GM10266 (cell line): ENCODE data around the gene HIPK2.

Experiments used
- DNase-seq: peaks from one replicate; pipeline ENCODE4 v3.0.0; 2012; ENCODE audit errors: extremely low spot score
- TF ChIP-seq, protein P1 (sequence below): IDR thresholded peaks from 2 replicates; pipeline ENCODE4 v1.5.1; 2012; ENCODE audit warnings: mild to moderate bottlenecking, low read depth; ENCODE audit not compliant: control insufficient read depth, insufficient read depth; ENCODE audit errors: missing control alignments

HIPK2 gene

DNA sequence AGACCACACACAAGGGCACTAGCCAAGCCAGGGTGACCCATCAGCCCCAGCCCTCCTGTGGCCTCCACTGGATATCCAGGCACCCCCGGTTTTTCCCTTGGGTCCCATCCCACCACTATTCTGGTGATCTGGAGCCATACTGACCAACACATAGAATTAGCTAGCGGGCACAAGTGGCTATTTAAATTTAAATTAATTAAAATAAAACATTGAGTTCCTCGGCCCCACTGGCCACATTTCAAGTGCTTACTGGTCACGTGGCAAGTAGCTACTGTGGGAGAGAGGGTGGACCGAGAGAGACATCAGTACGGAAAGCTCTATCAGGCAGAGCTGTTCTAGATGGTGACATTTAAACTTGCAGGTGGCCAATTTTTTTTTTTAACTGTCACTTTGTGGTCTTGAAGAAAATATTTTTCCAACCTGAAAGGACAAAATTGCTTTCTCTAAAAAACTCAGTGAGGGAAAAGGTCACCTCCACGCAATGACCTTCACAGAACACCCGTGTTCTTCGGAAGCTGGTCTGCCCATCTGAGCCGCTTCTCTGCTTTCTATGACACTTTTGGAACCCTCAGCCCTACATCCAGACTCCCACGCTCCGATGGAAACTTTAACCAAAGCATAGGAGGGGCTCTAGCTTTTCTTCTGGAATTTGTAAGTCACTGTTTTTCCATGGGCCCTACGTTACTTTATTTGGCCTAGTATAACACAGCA lies 30.0 kb downstream of the HIPK2 start:
- no peak for DNase-seq
- TF ChIP-seq, protein P1, sequence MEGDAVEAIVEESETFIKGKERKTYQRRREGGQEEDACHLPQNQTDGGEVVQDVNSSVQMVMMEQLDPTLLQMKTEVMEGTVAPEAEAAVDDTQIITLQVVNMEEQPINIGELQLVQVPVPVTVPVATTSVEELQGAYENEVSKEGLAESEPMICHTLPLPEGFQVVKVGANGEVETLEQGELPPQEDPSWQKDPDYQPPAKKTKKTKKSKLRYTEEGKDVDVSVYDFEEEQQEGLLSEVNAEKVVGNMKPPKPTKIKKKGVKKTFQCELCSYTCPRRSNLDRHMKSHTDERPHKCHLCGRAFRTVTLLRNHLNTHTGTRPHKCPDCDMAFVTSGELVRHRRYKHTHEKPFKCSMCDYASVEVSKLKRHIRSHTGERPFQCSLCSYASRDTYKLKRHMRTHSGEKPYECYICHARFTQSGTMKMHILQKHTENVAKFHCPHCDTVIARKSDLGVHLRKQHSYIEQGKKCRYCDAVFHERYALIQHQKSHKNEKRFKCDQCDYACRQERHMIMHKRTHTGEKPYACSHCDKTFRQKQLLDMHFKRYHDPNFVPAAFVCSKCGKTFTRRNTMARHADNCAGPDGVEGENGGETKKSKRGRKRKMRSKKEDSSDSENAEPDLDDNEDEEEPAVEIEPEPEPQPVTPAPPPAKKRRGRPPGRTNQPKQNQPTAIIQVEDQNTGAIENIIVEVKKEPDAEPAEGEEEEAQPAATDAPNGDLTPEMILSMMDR: no peak

DNA sequence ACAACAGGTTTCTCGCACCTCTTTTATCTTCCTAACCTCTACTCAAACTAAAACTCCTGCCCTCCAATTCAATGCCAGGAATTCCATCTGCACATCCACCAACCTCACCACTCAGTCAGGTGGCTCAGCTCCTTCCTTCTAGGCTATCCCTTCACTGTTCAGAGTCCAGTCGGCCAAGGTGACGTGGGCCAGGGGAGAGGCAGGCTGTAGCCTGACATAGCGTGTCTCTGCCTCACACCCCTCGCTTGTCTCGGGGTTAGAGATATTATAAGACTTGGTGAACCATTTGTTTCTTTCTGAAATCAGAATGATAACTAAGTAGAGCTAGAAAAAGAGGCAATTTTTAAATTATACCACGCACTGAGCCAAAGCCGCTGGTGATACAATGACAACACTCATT lies 31.1 kb downstream of the HIPK2 start:
- no peak for DNase-seq
- TF ChIP-seq, protein P1: no peak

DNA sequence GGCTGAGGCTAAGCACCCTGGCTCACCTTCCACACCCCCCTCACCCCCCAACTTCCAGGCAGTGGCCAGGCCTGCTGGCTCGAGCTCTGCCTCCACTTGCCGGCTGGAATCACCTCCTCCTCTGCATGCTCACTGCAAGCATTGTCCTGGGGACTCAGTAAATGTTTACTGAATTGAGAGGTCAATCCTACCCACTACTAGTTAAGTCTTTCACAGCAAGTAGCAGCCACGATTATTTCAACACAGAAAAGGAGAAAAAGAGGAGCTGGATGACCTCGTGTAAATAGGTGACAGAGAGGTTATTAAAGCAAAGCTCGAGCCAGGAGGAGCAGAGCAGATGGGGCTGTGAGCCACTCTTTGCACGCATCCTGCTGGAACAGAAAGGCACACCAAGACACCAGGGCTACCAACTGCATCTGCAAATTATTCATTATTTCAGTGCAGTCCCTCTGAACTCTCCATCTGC lies 32.1 kb downstream of the HIPK2 start:
- TF ChIP-seq, protein P1: no peak
- DNase-seq: no peak

DNA sequence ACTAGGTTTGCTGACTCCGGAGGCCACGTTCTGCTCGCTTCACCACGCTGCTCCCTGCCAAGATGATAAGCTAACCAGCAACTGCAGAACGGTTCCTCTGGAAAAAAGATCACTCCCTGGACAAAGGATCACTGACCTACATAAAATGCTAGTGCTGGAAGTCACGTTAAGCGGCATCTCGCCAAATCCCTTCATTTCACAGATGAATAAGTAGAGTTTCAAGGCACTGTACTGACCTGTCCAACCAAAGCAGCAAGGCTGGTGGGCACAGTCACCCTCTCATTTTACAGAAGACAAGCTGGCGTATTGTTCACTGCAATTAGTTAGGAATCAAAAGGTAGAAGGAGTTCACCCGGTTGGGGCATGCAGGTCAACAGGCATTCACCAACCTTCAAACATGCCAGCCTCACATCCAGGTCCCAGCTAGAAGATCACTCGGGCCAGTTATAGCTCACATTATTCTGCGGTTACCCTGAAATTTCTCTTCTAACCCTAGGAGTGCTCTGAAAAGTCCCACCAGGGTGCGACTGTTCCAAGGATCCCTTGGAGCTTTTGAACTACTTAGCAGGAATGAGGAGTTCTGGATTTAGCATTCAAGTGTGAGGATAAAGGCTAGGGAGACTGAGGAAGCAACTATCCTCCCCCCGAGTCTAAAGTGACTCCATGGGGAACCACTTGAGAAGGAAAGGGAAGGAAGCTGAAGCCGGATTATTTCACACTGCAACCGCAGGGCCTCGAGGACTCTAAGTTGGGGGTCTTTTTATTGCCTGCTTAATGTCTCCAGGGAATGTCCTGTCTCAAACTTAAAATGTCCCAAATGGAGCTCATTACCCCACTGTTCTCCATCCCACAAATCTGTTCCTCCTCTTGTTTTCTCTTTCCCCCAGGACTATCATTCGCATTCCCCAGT lies 32.8 kb downstream of the HIPK2 start:
- TF ChIP-seq, protein P1: no peak
- no peak for DNase-seq

DNA sequence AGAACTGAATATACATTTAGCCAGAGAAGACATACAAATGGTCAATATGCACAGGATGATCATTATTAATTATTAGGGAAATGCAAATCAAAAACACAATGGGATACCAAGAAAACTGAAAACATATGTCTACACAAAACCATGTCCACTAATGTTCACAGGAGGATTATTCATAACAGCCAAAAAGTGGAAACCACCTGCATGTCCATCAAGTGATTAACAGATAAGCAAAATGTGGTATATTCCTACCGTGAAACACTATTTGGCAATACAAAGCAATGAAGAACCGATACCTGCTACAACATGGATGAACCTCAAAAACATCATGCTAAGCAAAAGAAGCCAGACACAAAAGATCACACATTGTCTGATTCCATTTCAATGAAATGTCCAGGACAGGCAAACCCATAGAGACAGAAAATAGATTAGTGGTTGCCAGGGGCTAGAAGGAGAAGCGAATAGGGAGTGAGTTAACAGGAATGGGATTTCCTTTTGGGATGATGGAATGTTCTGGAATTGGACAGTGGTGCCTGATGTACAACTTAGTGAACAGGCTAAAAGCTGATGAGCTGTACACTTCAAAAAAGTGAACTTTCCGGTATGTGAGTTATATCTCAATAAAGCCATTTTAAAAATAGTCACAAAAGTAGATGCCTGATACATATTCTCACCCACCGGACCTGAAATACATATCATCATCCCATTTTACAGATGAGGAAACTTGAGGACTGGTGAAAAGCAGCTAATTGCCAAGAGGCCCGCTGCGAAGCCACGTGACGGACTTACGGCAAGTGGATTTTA lies 33.6 kb downstream of the HIPK2 start:
- no peak for DNase-seq
- TF ChIP-seq, protein P1: no peak

DNA sequence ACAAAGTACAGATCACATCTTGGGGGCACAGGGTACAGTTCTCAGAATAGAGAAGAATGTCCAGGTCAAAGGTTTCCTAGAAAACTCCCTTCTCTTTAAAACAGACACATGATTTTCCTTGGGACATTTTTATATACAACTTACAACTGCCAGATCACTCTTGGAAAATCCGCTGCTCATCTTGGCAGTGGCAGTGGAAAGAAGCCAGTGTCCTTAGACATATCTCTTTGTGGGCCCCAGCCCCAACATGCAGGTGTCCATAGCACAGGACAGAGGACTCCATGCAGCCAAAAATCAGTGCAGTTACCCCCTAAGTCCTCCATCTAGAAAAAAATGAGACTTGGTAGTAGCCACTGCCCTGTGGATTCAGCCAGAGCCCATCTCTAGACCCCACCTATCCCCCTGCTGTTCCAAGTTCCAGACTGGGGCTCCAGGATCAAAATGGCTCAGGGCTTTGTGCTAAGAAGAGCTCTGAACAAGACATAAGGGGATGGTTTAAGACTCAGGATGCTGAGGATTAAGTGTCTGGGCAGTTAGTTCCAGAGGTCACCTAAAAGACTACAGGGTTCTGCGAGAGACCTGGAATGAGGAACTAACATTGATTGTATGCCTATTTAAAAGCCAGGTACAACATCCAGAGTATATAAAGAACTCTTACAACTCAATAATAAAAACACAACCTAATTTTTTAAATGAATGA lies 34.4 kb downstream of the HIPK2 start:
- no peak for DNase-seq
- TF ChIP-seq, protein P1: no peak
